Measurements from ENCODE around the gene ATRNL1.

Gene ATRNL1

DNA sequence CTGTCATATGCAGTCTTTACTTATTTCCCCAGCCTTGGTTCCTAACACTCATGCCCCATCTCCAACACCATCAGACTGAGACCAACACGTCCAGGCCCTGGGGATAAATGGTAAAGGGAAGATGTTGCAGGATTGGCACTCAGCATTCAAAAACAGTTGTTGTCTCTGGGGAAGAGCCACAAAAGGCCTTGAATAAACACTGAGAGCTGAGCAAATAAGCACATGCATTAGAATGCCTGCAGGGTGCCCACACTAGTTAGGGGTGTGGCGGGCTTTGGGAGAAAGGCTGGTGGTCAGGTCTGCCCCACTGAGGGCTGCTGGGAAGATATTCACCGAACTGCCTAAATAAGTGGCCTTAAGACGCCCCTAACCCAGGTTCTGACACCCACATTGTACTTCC, 788.9 kb downstream of the ATRNL1 start:
- H3K4me3 ChIP-seq (ENCODE audit: low read depth, low read length): no peak overlapping the region

DNA sequence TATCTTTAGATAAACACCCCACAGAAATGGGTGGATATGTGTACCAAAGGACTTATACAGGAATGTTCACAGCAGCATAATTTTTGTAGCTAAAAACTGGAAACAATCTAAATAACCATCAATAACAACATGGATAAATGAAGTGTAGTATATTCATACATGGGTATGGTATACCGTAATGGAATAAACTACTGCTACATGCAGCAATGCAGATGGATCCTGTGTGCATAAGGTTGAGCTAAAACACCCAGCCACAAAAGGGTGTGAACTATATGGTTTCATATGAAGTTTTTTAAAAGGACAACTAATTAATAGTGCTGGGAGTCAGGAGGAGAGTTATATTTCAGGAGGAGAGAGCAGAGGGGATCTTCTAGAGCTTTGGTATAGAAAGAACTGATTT, 790.2 kb downstream of the ATRNL1 start:
- H3K4me3 ChIP-seq (ENCODE audit: low read depth, low read length): no peak overlapping the region

DNA sequence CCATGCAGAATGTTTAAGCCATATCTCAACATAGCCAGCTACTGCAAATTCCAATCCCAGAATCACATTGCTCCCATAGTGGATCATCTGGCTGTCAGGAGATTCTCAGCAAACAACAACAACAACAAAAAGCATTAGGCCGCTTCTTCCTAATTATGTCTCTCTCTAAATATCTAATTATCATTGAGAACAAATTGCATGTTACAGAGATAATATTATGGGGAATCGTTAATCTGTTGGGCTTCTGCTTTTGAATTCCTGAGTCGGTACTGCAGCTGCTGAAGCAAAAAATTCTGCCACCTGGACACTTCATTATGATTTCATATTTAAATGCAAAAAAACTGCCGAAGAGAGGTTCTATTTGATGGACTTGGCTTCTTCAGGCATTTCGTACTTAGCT, 791.2 kb downstream of the ATRNL1 start:
- H3K4me3 ChIP-seq (ENCODE audit: low read depth, low read length): no peak overlapping the region

DNA sequence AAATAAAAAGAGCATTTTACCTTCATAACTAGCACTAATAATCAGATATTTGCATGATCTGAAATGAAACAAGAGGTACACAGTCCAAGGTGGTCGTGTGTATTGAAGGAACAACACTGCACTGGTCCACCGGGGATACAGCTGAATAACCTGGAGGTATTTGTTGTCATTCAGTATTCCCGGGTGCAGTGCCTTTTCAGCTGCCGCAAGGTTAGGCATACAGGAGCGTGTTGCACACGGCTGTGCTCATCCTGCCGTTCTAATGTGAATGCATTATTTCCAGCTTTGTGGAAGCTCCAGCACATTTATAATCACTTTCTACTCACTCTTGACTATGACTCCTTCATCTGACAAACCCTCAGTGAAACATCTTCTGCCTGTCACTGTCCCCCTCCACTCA, 802.0 kb downstream of the ATRNL1 start:
- H3K4me3 ChIP-seq (ENCODE audit: low read depth, low read length): no peak overlapping the region

DNA sequence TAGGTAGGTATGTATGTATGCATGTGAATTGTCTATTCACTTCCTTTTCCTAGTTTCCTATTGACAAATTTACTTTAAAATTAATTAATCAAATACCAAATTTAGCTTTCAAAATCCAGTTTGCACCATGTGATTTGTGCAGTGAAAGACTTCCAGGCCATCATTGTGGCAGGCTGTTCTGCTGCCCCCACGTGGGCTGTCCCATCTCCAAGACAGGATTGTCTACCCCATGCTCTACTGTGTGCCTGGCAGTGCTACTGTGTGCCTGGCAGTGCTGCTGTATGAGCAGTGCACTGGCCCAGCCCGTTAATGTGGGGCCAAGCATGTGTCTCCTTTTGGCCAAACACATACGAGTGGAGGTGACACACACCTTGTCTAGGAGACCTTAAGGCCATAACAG, 805.1 kb downstream of the ATRNL1 start:
- no peak overlapping the region for H3K4me3 ChIP-seq (ENCODE audit: low read depth, low read length)

DNA sequence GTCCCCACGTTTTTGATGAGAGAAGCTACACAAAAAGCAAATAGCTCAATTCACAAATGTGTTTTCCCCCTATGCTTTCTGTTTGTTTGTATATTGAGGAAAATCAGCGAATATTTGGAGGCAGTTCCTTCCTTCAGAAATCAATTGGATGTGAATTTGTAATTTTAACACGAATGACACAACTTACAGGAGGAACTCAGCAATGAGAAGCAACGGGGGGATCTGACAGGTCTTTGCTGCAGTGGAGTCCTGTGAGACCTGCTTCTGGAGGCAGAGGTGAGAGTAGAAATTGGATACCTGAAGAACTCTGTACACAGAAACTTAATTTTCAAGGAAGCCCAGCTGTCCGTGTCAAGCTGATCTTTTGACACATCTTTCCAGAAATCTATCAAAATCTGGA, 809.4 kb downstream of the ATRNL1 start:
- H3K4me3 ChIP-seq (ENCODE audit: low read depth, low read length): no peak overlapping the region

DNA sequence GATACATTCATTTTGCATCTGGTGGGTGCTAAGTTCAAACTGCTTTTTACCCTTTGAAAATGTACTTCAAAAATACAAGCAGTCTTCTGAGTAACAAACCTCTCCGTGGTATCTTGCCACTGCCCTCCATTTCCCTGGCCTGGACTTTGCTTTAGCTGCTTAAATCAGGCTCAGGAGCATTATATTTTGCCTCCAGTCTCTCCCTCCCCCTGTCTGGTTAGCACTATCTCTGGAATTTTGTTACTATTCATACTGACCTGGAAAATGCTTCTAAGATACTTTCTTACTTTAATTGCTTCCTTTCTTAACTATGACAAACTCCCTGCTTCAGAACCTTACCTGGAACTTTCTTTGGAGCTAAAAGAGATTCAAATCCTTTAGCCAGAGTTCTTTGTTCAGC, 810.0 kb downstream of the ATRNL1 start:
- H3K4me3 ChIP-seq (ENCODE audit: low read depth, low read length): no peak overlapping the region

DNA sequence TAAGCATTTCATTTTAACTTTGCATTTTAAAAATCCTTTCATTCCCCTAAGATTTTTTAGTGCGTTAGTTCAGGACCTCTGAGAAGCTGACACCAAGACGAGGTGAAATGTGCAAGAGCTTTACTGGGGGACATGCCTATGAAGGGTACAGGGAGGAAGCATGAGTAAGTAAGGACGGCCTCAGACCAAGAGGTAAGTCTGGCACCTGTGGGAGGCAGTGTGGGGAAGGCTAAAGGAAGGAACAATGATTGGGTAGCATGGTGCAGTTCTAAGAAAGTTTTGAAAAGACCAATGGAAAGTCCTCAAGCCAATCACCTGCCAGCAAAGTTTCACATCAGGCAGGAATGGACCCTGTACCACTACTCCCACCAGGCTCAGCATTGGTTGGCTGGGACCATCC, 810.7 kb downstream of the ATRNL1 start:
- no peak overlapping the region for H3K4me3 ChIP-seq (ENCODE audit: low read depth, low read length)

DNA sequence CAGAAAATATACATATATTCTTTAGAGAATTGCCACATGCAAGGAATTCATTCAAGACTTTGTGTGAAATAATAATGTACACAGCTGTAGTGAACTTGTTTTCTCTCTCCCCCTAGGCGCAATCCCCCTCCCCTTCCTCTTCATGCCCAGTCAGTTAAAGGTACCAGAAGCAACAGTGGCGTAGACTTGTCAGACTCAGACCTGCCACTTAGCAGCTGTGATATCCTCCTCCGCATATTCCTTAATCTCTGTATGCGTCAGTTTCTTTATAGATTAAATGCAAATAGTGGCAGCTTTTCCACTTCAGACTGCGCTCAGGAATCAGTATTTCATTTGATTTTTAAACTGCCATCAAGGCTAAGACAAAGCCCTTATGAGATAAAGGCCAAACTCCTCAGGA, 815.9 kb downstream of the ATRNL1 start:
- no peak overlapping the region for H3K4me3 ChIP-seq (ENCODE audit: low read depth, low read length)

DNA sequence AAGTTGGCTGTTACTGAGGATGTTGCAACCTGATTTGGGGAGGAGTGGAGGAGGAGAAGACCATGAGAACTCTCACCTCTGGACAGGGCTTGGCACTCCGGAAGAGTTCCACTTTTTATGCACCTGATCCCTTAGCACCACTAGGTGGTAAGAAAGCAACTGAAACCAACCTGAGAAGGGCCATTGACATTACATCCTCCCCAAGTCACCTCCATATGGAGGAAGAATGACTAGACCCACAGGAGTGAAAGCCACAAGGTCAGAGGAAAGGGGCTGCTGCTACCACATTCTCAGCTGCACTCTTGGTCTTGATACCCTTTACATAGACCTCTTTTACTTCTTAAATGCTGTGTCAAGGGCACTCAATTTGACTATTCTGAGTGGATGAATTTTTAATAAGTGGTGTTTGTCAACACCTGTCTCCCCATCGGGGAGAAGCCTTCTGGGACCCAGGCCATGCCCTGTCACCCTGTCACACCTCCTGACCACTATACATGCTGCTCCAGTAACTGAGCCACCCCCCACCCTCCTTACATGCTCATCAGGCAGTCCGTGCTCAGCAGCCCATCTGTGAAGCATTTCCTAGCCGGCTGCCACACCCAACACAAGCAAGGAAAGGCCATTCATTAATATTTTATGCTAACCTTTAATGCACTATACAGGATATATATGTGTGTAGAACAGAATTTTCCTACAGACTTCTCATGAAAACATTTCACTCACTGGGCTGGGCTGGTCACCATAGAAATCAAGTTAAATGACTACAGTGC, 817.0 kb downstream of the ATRNL1 start:
- H3K4me3 ChIP-seq (ENCODE audit: low read depth, low read length): no peak overlapping the region

DNA sequence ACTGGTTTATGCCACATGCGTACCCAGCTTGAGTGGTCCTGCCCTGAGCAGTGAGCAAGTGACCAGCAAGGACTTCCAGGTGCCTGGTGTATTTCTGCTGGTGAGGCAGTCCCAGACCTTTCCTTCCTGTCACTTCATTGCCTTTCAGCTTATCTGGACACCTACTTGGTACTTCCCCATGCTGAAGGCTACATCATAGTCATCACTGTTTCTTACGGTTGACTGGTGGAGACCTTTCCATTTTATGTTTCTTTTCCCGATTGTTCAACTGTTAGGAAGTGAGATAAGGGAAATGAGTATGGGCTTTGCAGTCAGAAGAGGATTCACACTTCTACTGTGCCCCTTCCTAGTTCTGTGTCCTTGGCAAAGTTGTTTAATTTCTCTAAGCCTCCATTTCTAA, 821.3 kb downstream of the ATRNL1 start:
- no peak overlapping the region for H3K4me3 ChIP-seq (ENCODE audit: low read depth, low read length)

DNA sequence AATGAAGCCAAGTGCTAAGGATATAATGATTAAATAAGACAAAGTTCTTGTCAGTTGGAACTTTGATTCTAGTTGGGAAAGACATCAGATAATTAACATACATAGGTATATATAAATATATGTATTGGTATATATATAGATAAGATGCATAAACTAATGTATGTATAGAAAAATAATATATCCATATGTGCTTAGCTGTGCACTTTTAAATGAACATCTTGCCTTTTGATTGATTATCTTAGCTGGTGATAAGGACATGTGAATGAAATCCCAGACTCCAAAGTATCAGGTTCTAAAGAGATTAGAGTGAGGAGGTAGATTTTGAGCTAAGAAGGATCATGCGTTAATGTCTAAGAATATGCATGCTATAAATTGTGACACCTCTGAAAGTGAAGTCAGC, 822.3 kb downstream of the ATRNL1 start:
- H3K4me3 ChIP-seq (ENCODE audit: low read depth, low read length): no peak overlapping the region

DNA sequence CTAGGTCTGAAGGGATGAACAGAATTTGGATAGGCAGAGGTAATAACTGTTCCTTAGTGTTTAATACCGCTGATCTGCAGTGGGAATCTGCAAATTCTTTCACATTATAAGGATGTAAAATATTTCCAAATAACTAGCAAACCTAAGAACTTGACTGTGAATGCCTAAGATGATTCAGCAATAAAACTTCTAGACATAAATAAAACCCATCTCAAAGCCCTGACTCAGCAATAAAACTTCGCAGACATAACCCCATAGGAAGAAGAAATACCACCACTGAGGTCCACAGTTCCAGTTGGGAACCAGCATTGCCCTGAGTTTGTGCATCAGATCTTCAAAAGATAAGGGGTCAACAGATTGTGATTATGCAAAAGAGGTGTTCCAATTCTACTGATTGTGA, 825.6 kb downstream of the ATRNL1 start:
- no peak overlapping the region for H3K4me3 ChIP-seq (ENCODE audit: low read depth, low read length)

DNA sequence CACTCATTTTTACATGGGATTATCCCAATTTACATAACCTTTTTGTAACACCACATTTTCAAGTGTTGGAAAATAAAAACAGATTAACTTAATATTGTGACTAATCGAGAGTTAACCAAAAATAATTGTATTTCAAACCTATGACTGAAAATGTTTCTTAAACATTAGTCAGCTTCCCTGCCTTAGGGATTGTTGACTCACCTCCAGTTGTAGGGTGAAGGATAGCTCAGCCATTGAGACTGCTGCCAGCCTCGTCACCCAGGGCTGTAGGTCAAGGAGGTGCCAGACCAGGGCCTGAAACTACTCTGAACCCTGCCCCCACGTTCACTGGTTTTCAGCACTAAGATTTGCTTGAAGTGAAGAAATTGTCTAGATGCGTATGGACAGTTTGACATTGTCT, 828.6 kb downstream of the ATRNL1 start:
- no peak overlapping the region for H3K4me3 ChIP-seq (ENCODE audit: low read depth, low read length)

DNA sequence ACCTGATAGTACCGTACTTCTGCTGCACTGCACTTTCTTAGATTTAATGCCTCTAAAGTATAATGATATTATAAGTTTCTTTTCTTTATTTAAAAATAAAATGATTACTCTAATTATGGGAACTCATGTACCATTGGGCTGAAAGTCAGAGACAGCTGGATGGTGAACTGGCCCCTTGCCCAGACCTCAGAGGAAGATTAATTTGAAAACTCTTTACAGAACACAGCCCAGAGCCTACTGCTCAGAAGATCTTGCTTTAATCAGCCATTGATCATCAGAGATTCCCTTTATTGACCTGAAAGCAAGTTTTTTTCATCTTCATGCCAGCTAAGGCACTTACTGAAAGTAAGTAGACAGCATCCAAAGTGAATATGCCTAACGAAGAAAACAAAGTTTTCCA, 838.1 kb downstream of the ATRNL1 start:
- no peak overlapping the region for H3K4me3 ChIP-seq (ENCODE audit: low read depth, low read length)

DNA sequence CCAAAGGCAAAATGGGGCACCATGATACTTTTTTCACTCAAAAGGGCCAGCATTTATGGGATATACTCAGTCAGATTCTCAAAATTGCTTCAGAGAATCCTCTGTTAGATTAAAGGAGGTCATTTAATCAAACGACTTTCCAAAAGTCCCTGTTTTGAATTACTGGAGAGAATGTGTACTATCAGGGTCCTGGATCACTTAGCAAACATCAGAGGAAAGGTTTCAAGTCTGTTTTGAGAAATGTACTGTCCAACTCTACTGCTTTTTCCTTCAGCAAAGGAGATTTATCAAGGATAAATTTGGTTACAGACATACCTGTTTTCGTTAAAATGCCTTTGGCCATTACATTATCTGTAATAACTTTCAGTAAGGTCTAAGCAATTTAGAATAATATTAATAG, 838.9 kb downstream of the ATRNL1 start:
- H3K4me3 ChIP-seq (ENCODE audit: low read depth, low read length): no peak overlapping the region

DNA sequence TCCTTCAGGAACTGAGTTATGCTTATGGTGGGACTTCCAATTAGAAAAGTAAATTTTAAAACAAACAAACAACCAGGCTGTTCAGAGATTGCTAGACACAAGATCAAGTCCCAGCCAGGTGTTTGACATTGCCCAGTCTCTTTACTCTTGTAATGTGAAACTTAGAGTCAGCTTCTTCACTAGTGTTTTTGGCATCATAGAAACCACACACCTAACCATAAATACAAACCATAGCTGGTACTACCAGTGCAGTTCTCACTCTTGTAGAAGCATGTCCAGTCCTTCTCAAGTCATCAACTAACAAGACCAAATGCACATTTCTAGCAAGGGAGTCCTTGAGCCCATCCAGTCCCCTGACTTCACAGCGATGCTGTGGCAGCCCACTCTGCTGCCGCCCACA, 839.9 kb downstream of the ATRNL1 start:
- no peak overlapping the region for H3K4me3 ChIP-seq (ENCODE audit: low read depth, low read length)

DNA sequence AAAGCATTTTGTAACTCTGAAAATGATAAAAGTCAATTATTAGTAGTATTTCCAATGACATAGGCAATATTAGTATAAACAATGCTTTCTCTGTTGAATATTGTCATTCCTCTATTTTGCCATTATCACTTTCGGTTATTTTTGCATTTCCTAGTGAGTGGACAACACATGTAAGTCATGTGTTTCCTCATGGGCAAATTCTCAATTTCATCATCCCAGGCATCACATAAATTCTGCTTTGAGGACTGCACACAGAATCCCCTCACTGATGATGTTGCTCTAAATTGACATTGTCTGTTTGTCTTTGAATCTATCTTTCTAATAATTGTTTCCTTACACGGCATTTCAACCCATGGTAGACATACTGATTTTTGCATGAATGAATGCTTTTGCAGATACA, 842.6 kb downstream of the ATRNL1 start:
- no peak overlapping the region for H3K4me3 ChIP-seq (ENCODE audit: low read depth, low read length)

DNA sequence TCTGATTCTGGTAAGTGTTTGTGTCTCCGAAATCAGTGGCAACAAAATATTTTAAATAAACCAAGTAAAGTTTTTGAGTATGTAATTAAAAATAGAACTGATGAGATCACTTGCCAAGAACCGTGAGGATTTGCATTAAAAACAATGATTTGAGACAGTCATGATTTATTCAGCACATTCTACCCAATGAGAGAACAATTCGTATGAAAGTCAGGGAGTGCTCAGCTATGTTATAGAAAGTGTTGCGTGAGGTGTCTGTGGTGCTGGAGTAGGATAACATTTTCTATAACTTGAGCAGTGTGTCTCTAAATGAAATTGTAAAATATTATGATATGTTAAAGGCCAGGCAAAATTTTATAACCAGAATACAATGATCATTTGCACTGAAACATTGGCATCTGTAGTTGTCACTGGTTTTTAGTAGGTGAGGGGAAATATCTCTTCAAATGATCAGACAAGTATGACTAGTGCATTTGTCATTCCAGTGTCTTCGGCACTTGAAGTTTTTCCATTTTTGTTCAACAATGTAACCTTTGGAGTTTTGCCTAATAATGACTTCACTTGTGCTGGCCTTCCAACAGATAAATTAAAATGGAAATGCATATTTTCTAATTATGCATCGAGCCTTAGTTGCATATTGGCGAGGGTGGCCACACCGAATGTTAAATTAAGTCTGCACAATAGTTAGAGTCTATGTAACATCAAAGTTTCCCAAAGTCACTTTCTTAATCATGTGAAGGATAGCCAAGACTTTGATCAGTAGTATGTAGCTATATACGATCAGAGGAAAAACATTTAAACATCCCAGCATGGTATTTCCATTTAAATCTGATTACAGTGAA, 844.0 kb downstream of the ATRNL1 start:
- H3K4me3 ChIP-seq (ENCODE audit: low read depth, low read length): no peak overlapping the region

DNA sequence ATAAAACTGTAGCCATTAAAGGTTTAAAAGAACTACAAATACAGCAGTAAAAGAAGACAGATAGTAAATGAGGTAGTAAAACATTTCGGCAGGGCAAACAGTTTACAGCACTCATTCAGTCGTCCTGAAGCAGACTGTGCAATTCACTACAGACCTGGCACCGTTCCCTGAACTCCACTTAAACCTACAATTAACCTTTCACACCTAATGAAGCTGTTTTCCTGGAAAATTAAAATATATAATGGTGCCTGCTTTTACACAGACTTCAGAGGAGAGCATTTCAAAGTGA, 844.5 kb downstream of the ATRNL1 start:
- no peak overlapping the region for H3K4me3 ChIP-seq (ENCODE audit: low read depth, low read length)

DNA sequence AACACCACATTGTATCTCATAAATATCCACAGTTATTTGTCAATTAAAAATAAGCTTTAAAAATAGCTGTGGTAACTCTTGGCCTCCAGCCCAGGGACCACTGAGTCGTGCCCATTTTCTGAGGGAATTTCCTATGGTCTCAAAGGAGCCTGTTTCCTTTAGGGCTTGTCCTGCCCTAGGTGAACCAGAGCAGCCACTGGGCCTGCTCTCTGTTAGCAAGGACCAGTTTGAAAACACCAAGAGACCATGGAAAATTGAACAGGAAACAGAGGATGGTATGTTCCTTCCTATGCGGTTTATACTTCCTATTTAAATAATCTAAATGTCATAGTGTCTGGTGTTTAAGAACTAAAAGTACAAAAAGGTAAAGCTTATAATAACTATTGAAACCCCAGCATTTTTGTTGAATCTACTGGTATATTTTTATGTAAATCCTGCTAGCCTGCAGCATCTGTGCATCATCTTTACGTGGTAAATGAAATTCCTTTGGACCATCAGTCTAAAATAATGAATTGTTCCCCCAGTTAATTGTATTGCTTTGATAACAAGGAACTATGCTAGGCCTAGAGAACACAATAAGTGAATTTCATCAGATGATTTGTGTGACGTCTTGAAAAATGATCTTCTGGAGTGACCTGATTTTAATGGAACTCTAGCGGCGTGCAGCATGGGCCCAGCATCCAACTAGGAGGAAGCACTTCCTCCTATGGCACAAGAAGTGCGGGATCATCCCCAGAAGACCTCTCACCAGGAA, 846.1 kb downstream of the ATRNL1 start:
- H3K4me3 ChIP-seq (ENCODE audit: low read depth, low read length): no peak overlapping the region

DNA sequence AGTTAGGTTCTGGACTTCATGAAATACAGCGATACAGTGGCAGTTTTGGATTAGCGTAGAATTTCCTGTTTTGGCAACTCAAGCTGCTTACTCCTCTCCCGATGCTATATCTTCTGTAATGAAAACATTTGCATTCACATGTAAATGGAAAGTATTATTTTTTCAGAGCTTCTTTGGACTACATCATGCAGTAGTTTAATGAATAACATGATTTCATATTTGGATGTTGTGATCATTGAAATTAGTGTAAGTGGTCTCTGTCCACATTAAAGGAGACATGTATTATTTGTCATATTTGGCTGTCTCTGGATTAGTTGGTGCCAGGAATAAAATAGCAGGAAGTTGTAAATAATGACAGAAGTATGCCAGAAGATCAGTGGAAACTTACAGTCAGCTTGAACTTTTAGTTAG, 848.2 kb downstream of the ATRNL1 start:
- no peak overlapping the region for H3K4me3 ChIP-seq (ENCODE audit: low read depth, low read length)

All from iPS-11a (cell line).